ENCODE data around the gene ASAP2. TPM values are rescaled to one million over a fixed set of nuclear protein-coding genes. Genes with fewer than 3 reads are reported as not detected.

The ASAP2 gene
- polyA plus RNA-seq, 1 donor (not counting 4 experiments of a cell fraction or from before 2014, with no cell fraction given) = 54.2 TPM

DNA sequence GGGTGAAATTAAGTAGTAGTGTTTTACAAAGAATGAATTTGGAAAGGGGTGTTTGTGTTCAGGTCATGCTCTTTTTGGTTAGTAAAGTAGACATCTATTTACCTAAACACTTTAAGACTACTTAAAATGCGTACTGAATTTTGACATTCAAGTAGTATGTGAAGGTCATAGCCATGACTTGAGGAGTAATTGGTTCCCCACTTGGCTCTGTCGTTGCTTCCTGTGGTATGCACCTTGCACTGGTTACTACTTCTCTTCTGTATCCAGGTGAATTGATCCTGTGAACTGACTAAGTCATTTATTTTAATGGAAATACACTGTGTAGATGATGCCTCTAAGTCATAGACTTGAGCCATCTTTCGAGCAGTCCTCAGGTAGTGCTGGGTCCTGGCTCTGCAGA, 118.8 kb downstream of the ASAP2 start:
- H4K20me1 ChIP-seq (ENCODE audit: control insufficient read depth, extremely low read depth, insufficient read depth, low read length) = no peaks in the 10 kb centered on the region
- H3K27me3 ChIP-seq (ENCODE audit: control insufficient read depth, extremely low read depth, insufficient read depth, low read length) = no peaks in the 10 kb centered on the region
- no peak overlapping the region for H3K9ac ChIP-seq (ENCODE audit: control insufficient read depth, extremely low read depth, insufficient read depth, low read length)
- no peak overlapping the region for H3K27ac ChIP-seq (ENCODE audit: control insufficient read depth, insufficient read depth, low read length)
- H3K79me2 ChIP-seq (ENCODE audit: control insufficient read depth, insufficient read depth, low read length) = peaks cover 25% of the 10 kb centered on the region
- no peak for FAIRE-seq
- peaks cover 2% of the 10 kb centered on the region for H3K9me1 ChIP-seq (ENCODE audit: control insufficient read depth, extremely low read depth, insufficient read depth, low read length)
- no peak overlapping the region for H3K4me2 ChIP-seq (ENCODE audit: control insufficient read depth, extremely low read depth, insufficient read depth, low read depth, low read length)
- H3K36me3 ChIP-seq (ENCODE audit: control insufficient read depth in 2 of 2, extremely low read depth in 1 of 2, insufficient read depth in 2 of 2, low read length in 2 of 2) = peaks cover 43 to 47% of the 10 kb centered on the region in 2 experiments
- H3K4me3 ChIP-seq (ENCODE audit: control insufficient read depth in 2 of 3, extremely low read depth in 1 of 3, insufficient read depth in 2 of 3, low read depth in 1 of 3, low read length in 3 of 3) = no peak overlapping the region
- DNase-seq (ENCODE audit: low read depth, low spot score) = no peak
- H3K9me3 ChIP-seq (ENCODE audit: control insufficient read depth, low read depth, low read length) = no peaks in the 10 kb centered on the region
- H2AFZ ChIP-seq (ENCODE audit: control insufficient read depth, low read length) = no peak overlapping the region
- dilution Hi-C loops (cut with MboI; ENCODE audit: extremely low pct_ligation_motif_present, low sequenced_read_pairs) = no loop called here
- no peaks in the 10 kb centered on the region for H3K4me1 ChIP-seq (ENCODE audit: control insufficient read depth, extremely low read depth, insufficient read depth, low read length)
- no peak for TF ChIP-seq EZH2 (IDR thresholded peaks at IDR 0.05; ENCODE audit: low read length)
- TF ChIP-seq, protein P1, sequence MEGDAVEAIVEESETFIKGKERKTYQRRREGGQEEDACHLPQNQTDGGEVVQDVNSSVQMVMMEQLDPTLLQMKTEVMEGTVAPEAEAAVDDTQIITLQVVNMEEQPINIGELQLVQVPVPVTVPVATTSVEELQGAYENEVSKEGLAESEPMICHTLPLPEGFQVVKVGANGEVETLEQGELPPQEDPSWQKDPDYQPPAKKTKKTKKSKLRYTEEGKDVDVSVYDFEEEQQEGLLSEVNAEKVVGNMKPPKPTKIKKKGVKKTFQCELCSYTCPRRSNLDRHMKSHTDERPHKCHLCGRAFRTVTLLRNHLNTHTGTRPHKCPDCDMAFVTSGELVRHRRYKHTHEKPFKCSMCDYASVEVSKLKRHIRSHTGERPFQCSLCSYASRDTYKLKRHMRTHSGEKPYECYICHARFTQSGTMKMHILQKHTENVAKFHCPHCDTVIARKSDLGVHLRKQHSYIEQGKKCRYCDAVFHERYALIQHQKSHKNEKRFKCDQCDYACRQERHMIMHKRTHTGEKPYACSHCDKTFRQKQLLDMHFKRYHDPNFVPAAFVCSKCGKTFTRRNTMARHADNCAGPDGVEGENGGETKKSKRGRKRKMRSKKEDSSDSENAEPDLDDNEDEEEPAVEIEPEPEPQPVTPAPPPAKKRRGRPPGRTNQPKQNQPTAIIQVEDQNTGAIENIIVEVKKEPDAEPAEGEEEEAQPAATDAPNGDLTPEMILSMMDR (optimal IDR thresholded peaks at IDR 0.05 in 1 of 3, IDR thresholded peaks at IDR 0.05 in 1 of 3, conservative IDR thresholded peaks at IDR 0.05 in 1 of 3; ENCODE audit: extremely low read depth in 1 of 3, insufficient read depth in 2 of 3, low read length in 3 of 3) = no peak

DNA sequence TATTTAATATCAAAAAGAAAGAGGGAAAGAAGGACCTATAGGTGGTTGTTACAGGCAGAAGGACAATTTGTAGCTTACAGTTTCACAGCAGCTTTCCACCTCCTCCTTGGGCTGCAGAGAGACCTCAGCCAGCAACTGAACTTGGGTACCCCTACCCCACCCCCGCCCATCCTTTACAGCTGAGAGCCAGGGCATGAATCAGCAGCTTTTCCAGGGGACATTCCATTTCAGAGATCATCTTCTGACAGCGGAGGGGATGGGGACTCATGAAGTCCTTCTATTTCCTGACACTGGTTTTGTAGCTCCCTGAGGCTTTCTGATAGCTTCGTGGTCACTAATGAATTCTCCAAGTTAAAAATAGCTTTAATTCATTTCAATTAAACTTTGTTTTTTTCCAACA, 120.4 kb downstream of the ASAP2 start:
- peaks cover 36 to 45% of the 10 kb centered on the region in 2 experiments for H3K36me3 ChIP-seq (ENCODE audit: control insufficient read depth in 2 of 2, extremely low read depth in 1 of 2, insufficient read depth in 2 of 2, low read length in 2 of 2)
- DNase-seq (ENCODE audit: low read depth, low spot score) (no peak), FAIRE-seq (no peak)
- H3K4me3 ChIP-seq (ENCODE audit: control insufficient read depth in 2 of 3, extremely low read depth in 1 of 3, insufficient read depth in 2 of 3, low read depth in 1 of 3, low read length in 3 of 3) = no peak overlapping the region
- no peak for TF ChIP-seq EZH2 (IDR thresholded peaks at IDR 0.05; ENCODE audit: low read length)
- TF ChIP-seq, protein P1 (optimal IDR thresholded peaks at IDR 0.05 in 1 of 3, IDR thresholded peaks at IDR 0.05 in 1 of 3, conservative IDR thresholded peaks at IDR 0.05 in 1 of 3; ENCODE audit: extremely low read depth in 1 of 3, insufficient read depth in 2 of 3, low read length in 3 of 3) = no peak
- H3K9me1 ChIP-seq (ENCODE audit: control insufficient read depth, extremely low read depth, insufficient read depth, low read length) = peaks cover 2% of the 10 kb centered on the region
- H4K20me1 ChIP-seq (ENCODE audit: control insufficient read depth, extremely low read depth, insufficient read depth, low read length) = no peaks in the 10 kb centered on the region
- no peak overlapping the region for H3K27ac ChIP-seq (ENCODE audit: control insufficient read depth, insufficient read depth, low read length)
- no peaks in the 10 kb centered on the region for H3K4me1 ChIP-seq (ENCODE audit: control insufficient read depth, extremely low read depth, insufficient read depth, low read length)
- H3K79me2 ChIP-seq (ENCODE audit: control insufficient read depth, insufficient read depth, low read length) = peaks cover 15% of the 10 kb centered on the region
- no peaks in the 10 kb centered on the region for H3K9me3 ChIP-seq (ENCODE audit: control insufficient read depth, low read depth, low read length)
- no peak overlapping the region for H2AFZ ChIP-seq (ENCODE audit: control insufficient read depth, low read length)
- dilution Hi-C loops (cut with MboI; ENCODE audit: extremely low pct_ligation_motif_present, low sequenced_read_pairs) = no loop called here
- H3K9ac ChIP-seq (ENCODE audit: control insufficient read depth, extremely low read depth, insufficient read depth, low read length) = no peak overlapping the region
- no peaks in the 10 kb centered on the region for H3K27me3 ChIP-seq (ENCODE audit: control insufficient read depth, extremely low read depth, insufficient read depth, low read length)
- H3K4me2 ChIP-seq (ENCODE audit: control insufficient read depth, extremely low read depth, insufficient read depth, low read depth, low read length) = no peak overlapping the region
